ENCODE data around the gene RNF168. TPM values are rescaled to one million over a fixed set of nuclear protein-coding genes. Genes with fewer than 3 reads are reported as not detected.

Gene RNF168
- polyA plus RNA-seq, 2 of the 4 experiments (the other 2 are of a cell fraction): 3.8 to 5.9 TPM

DNA sequence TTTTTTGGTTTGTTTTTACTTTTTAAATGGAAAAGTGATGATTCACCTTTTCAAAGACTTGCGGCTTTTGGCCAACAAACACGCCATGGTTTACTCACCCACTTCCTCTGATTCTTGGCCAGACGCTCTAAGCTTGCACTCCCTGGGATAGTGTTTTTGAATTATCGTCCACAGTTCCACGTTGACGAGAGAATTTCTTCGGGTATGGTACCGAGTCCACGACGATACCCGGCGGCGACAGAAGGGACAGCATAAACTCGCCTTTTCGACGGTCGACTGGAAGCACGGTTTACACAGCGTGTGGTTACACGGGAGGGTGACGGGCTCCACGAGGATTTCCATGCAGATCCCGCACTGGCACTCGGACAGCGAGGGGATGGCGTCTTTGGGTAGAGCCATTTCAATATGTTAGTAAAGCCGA is 783 bp downstream of the RNF168 start:
- peak overlapping the region; percentile 89 for H3K4me2 ChIP-seq
- ChIA-PET CTCF (interaction anchor here (1.2 kb wide), 1 partner anchor 16 kb away, joined by 3 read pairs; no protein-coding TSS in a partner anchor), POLR2A (interaction anchor here (1.1 kb wide), 2 partner anchors 20 to 26 kb away, joined by 3 to 9 read pairs; no protein-coding TSS in a partner anchor)
- WGBS (ENCODE audit: missing lambda C conversion rate): under 1% methylated on average over 7 of the region's 27 CpGs
- peak overlapping the region; percentile 88 to 96 for H3K27ac ChIP-seq
- TF ChIP-seq ESRRA (IDR thresholded peaks at IDR 0.05; ENCODE audit: borderline replicate concordance, low read length) (no peak), NFE2L2 (conservative IDR thresholded peaks at IDR 0.05; ENCODE audit: low read length) (no peak), PHF8 (IDR thresholded peaks at IDR 0.05; ENCODE audit: borderline replicate concordance, low read depth) (no peak), MYC (IDR thresholded peaks at IDR 0.05; ENCODE audit: borderline replicate concordance, low read length) (no peak), FOSL2 (IDR thresholded peaks at IDR 0.05) (no peak), FOSL2 (CRISPR knock-in tag; IDR thresholded peaks at IDR 0.05) (peak; percentile 60), ZNF302 (CRISPR knock-in tag; IDR thresholded peaks at IDR 0.05) (no peak), RAD21 (conservative IDR thresholded peaks at IDR 0.05 in 1 of 2, IDR thresholded peaks at IDR 0.05 in 1 of 2) (no peak), JUN (IDR thresholded peaks at IDR 0.05) (no peak), HOXB13 (CRISPR knock-in tag; IDR thresholded peaks at IDR 0.05; ENCODE audit: low read depth) (no peak)
- TF ChIP-seq, protein P1, sequence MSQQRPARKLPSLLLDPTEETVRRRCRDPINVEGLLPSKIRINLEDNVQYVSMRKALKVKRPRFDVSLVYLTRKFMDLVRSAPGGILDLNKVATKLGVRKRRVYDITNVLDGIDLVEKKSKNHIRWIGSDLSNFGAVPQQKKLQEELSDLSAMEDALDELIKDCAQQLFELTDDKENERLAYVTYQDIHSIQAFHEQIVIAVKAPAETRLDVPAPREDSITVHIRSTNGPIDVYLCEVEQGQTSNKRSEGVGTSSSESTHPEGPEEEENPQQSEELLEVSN (IDR thresholded peaks at IDR 0.05; ENCODE audit: borderline replicate concordance, low read depth): no peak
- TF ChIP-seq, protein P2, sequence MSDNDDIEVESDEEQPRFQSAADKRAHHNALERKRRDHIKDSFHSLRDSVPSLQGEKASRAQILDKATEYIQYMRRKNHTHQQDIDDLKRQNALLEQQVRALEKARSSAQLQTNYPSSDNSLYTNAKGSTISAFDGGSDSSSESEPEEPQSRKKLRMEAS (IDR thresholded peaks at IDR 0.05): peak; percentile 28; the same call in 1 of the 2 replicates
- TF ChIP-seq, protein P3, sequence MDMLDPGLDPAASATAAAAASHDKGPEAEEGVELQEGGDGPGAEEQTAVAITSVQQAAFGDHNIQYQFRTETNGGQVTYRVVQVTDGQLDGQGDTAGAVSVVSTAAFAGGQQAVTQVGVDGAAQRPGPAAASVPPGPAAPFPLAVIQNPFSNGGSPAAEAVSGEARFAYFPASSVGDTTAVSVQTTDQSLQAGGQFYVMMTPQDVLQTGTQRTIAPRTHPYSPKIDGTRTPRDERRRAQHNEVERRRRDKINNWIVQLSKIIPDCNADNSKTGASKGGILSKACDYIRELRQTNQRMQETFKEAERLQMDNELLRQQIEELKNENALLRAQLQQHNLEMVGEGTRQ (IDR thresholded peaks at IDR 0.05): no peak
- TF ChIP-seq, protein P4, sequence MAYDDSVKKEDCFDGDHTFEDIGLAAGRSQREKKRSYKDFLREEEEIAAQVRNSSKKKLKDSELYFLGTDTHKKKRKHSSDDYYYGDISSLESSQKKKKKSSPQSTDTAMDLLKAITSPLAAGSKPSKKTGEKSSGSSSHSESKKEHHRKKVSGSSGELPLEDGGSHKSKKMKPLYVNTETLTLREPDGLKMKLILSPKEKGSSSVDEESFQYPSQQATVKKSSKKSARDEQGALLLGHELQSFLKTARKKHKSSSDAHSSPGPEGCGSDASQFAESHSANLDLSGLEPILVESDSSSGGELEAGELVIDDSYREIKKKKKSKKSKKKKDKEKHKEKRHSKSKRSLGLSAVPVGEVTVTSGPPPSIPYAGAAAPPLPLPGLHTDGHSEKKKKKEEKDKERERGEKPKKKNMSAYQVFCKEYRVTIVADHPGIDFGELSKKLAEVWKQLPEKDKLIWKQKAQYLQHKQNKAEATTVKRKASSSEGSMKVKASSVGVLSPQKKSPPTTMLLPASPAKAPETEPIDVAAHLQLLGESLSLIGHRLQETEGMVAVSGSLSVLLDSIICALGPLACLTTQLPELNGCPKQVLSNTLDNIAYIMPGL (CRISPR knock-in tag; IDR thresholded peaks at IDR 0.05; ENCODE audit: borderline replicate concordance): no peak
- TF ChIP-seq, protein P5, sequence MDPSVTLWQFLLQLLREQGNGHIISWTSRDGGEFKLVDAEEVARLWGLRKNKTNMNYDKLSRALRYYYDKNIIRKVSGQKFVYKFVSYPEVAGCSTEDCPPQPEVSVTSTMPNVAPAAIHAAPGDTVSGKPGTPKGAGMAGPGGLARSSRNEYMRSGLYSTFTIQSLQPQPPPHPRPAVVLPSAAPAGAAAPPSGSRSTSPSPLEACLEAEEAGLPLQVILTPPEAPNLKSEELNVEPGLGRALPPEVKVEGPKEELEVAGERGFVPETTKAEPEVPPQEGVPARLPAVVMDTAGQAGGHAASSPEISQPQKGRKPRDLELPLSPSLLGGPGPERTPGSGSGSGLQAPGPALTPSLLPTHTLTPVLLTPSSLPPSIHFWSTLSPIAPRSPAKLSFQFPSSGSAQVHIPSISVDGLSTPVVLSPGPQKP (IDR thresholded peaks at IDR 0.05; ENCODE audit: low read depth, low read length): no peak
- TF ChIP-seq, protein P6, sequence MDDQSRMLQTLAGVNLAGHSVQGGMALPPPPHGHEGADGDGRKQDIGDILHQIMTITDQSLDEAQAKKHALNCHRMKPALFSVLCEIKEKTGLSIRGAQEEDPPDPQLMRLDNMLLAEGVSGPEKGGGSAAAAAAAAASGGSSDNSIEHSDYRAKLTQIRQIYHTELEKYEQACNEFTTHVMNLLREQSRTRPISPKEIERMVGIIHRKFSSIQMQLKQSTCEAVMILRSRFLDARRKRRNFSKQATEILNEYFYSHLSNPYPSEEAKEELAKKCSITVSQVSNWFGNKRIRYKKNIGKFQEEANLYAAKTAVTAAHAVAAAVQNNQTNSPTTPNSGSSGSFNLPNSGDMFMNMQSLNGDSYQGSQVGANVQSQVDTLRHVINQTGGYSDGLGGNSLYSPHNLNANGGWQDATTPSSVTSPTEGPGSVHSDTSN (IDR thresholded peaks at IDR 0.05): no peak
- no peak for FAIRE-seq
- peak; percentile 35 to 39 for DNase-seq (ENCODE audit: low read depth in 1 of 2, low spot score in 1 of 2)
- H3K4me1 ChIP-seq: peaks cover 18% of the 10 kb centered on the region
- 0 out of 3 replicates have a peak, but pooled peaks cover 2% of the 10 kb centered on the region for H3K9me3 ChIP-seq
- H3K4me3 ChIP-seq: peak overlapping the region; percentile 83
- ATAC-seq: peak; percentile 52 to 75

DNA sequence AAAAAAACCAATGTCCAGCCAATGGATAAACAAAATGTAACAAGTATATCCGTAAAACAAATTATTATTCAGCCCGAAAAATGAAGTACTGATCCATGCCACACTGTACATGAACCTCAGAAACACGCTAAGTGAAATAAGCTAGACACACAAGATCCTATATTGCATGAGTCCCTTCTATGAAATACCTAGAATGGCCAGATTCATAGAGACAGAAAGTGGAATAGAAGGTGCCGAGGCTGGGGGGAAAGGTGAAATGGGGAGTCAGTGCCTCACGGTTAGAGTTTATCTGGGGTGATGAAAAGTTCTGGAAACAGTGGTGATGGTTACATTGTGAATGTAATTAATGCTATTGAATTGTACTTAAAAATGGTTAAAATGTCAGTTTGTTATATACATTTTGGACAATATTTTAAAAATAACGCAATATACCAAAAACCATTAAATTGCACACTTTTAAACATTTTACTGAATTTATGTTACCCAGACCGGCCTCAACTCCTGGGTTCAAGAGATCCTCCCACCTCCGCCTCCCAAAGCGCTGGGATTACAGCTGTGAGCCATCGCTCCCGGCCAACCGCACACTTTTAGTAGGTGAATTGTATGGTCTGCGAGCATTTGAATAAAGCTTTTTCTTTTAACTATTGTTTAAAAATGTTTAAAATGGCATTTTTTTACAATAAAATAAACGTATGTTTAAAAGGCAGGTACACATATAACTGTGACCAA is 2.1 kb downstream of the RNF168 start:
- Histone ChIP-seq H3K4me3 (peak overlapping the region; percentile 83), H3K27ac (peak overlapping the region; percentile 88 to 96), H3K4me2 (peak overlapping the region; percentile 89), H3K9me3 (no peaks in the 10 kb centered on the region), H3K4me1 (peaks cover 18% of the 10 kb centered on the region)
- CTCF ChIA-PET: interaction anchor here (1.1 to 1.4 kb wide), 3 partner anchors 17 to 203 kb away, joined by 3 to 5 read pairs (median 4); no protein-coding TSS in a partner anchor
- FAIRE-seq (no peak), ATAC-seq (no peak), DNase-seq (ENCODE audit: low read depth in 1 of 2, low spot score in 1 of 2) (no peak)
- POLR2A ChIA-PET: interaction anchor here (1.6 kb wide), 1 partner anchor 69 kb away, joined by 4 read pairs; the partner anchor contains the start of gene UBXN7
- 2% methylated on average over 14 of the region's 14 CpGs for WGBS (ENCODE audit: missing lambda C conversion rate)
- TF ChIP-seq JUNB (IDR thresholded peaks at IDR 0.05) (no peak), POLR2A (IDR thresholded peaks at IDR 0.05; ENCODE audit: low read length) (no peak), MAFK (IDR thresholded peaks at IDR 0.05; ENCODE audit: partially characterized antibody) (no peak), RAD21 (conservative IDR thresholded peaks at IDR 0.05 in 1 of 2, IDR thresholded peaks at IDR 0.05 in 1 of 2) (no peak), CHD4 (IDR thresholded peaks at IDR 0.05; ENCODE audit: borderline replicate concordance) (no peak), ZFP36 (IDR thresholded peaks at IDR 0.05; ENCODE audit: borderline replicate concordance, partially characterized antibody) (no peak), HOXB13 (CRISPR knock-in tag; IDR thresholded peaks at IDR 0.05; ENCODE audit: low read depth) (no peak), HDAC2 (IDR thresholded peaks at IDR 0.05) (no peak), HOXB5 (CRISPR knock-in tag; IDR thresholded peaks at IDR 0.05) (no peak), EHF (CRISPR knock-in tag; IDR thresholded peaks at IDR 0.05) (no peak), KDM1A (IDR thresholded peaks at IDR 0.05; ENCODE audit: low read depth) (no peak), POLR2AphosphoS2 (conservative IDR thresholded peaks at IDR 0.05; ENCODE audit: low read length) (no peak), EHMT2 (IDR thresholded peaks at IDR 0.05; ENCODE audit: low read depth) (no peak)
- TF ChIP-seq, protein P7, sequence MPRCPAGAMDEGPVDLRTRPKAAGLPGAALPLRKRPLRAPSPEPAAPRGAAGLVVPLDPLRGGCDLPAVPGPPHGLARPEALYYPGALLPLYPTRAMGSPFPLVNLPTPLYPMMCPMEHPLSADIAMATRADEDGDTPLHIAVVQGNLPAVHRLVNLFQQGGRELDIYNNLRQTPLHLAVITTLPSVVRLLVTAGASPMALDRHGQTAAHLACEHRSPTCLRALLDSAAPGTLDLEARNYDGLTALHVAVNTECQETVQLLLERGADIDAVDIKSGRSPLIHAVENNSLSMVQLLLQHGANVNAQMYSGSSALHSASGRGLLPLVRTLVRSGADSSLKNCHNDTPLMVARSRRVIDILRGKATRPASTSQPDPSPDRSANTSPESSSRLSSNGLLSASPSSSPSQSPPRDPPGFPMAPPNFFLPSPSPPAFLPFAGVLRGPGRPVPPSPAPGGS (IDR thresholded peaks at IDR 0.05): no peak
- TF ChIP-seq, protein P8, sequence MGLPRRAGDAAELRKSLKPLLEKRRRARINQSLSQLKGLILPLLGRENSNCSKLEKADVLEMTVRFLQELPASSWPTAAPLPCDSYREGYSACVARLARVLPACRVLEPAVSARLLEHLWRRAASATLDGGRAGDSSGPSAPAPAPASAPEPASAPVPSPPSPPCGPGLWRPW (IDR thresholded peaks at IDR 0.05): no peak
